ENCODE measurements around the gene CLEC19A.

GRCh38 chr16:19283637-19284036, 1.9 kb upstream of the CLEC19A start:
- TF ChIP-seq, protein P1, sequence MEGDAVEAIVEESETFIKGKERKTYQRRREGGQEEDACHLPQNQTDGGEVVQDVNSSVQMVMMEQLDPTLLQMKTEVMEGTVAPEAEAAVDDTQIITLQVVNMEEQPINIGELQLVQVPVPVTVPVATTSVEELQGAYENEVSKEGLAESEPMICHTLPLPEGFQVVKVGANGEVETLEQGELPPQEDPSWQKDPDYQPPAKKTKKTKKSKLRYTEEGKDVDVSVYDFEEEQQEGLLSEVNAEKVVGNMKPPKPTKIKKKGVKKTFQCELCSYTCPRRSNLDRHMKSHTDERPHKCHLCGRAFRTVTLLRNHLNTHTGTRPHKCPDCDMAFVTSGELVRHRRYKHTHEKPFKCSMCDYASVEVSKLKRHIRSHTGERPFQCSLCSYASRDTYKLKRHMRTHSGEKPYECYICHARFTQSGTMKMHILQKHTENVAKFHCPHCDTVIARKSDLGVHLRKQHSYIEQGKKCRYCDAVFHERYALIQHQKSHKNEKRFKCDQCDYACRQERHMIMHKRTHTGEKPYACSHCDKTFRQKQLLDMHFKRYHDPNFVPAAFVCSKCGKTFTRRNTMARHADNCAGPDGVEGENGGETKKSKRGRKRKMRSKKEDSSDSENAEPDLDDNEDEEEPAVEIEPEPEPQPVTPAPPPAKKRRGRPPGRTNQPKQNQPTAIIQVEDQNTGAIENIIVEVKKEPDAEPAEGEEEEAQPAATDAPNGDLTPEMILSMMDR (conservative IDR thresholded peaks at IDR 0.05 in 1 of 2, IDR thresholded peaks at IDR 0.05 in 1 of 2; ENCODE audit: extremely low read depth in 1 of 2, insufficient read depth in 1 of 2, low read depth in 1 of 2, low read length in 2 of 2), result no peak
- TF ChIP-seq EZH2 (IDR thresholded peaks at IDR 0.05; ENCODE audit: borderline replicate concordance, low read length), result no peak

Measured in mammary epithelial cell (primary cell).